Measurements from ENCODE around the gene HOXA2.

GRCh38 chr7:27098578-27099451 lies 3.7 kb downstream of the HOXA2 start:
- no peak for TF ChIP-seq CTCF (IDR thresholded peaks at IDR 0.05 in 4 of 5, conservative IDR thresholded peaks at IDR 0.05 in 1 of 5)
- TF ChIP-seq POLR2A (IDR thresholded peaks at IDR 0.05) = no peak

Data from gastrocnemius medialis (tissue), 4 donors.